Measurements from ENCODE around the gene NSG1.

DNA sequence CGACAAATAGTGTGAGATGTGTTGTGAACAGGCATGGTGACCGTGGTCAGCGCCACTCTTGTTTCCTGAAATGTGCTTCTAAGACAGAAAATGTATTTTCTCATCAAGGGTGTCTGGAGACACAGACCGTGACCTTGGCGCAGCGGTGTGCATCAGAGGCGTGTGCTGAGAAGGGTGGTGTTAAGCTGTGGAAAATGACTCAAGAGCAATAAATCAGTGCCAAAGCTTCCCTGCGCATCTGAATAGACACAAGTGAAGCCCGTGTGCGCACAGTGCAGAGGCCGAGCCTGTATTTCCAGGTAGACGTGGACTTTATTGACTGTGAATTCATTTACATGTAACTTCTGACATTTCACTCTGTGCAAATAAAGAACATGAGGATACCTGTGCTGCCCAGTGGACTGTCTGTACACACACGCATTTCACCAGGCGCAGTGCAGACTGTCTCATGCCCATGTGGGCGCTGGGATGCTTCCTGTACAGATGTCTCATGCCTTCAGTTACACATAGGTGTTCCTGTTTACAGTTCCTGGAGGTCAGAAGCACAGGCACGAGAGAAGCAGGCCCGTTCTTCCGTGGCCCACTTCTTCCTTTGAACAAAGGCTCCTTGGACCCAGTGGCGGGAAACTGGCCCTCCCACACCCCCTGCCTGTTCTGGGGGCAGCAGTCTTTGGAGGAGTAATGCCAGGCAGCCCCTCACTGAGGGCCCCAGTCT, 31.9 kb downstream of the NSG1 start:
- TF ChIP-seq, protein P1, sequence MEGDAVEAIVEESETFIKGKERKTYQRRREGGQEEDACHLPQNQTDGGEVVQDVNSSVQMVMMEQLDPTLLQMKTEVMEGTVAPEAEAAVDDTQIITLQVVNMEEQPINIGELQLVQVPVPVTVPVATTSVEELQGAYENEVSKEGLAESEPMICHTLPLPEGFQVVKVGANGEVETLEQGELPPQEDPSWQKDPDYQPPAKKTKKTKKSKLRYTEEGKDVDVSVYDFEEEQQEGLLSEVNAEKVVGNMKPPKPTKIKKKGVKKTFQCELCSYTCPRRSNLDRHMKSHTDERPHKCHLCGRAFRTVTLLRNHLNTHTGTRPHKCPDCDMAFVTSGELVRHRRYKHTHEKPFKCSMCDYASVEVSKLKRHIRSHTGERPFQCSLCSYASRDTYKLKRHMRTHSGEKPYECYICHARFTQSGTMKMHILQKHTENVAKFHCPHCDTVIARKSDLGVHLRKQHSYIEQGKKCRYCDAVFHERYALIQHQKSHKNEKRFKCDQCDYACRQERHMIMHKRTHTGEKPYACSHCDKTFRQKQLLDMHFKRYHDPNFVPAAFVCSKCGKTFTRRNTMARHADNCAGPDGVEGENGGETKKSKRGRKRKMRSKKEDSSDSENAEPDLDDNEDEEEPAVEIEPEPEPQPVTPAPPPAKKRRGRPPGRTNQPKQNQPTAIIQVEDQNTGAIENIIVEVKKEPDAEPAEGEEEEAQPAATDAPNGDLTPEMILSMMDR (IDR thresholded peaks at IDR 0.05): no peak
- TF ChIP-seq POLR2AphosphoS5 (IDR thresholded peaks at IDR 0.05) (no peak), POLR2A (IDR thresholded peaks at IDR 0.05) (no peak)

All from transverse colon (tissue), 4 donors.